ENCODE results near the gene THAP10. TPM values are rescaled to one million over a fixed set of nuclear protein-coding genes. Genes with fewer than 3 reads are reported as not detected.
A peak's percentile ranks its signal among the peaks of the same experiment; 100 is the strongest.
"Not testable (repeated sequence)": the region's sequence is repeated elsewhere in the genome, so short reads cannot be mapped to it uniquely, and the experiment has no call there.

The THAP10 gene
- total and polyA plus RNA-seq, 5 donors, result 1.8 to 4.9 (median 4.1) TPM

GRCh38 chr15:70876683-70877082, 15.6 kb downstream of the THAP10 start:
- no peak for DNase-seq
- intact Hi-C loops (cut with DNase I), result loop anchor here (5.0 to 10.0 kb wide), 3 partner anchors 49 to 54 kb away; no protein-coding TSS in a partner anchor
- no peak overlapping the region for H3K27ac ChIP-seq (ENCODE audit: low read length)
- H3K4me1 ChIP-seq (ENCODE audit: control insufficient read depth, insufficient read depth, low read length), result no peaks in the 10 kb centered on the region
- no peak overlapping the region for H3K4me3 ChIP-seq (ENCODE audit: low read length)
- no peaks in the 10 kb centered on the region for H3K27me3 ChIP-seq (ENCODE audit: control insufficient read depth, insufficient read depth)
- ATAC-seq, result no peak
- H3K9me3 ChIP-seq (ENCODE audit: control insufficient read depth, low read length), result no peaks in the 10 kb centered on the region
- WGBS, result 72% methylated on average over 2 of the region's 2 CpGs

GRCh38 chr15:70876011-70876410, 16.2 kb downstream of the THAP10 start:
- Histone ChIP-seq H3K4me3 (ENCODE audit: low read length) (no peak overlapping the region), H3K27ac (ENCODE audit: low read length) (no peak overlapping the region), H3K4me1 (ENCODE audit: control insufficient read depth, insufficient read depth, low read length) (no peaks in the 10 kb centered on the region), H3K9me3 (ENCODE audit: control insufficient read depth, low read length) (no peaks in the 10 kb centered on the region), H3K27me3 (ENCODE audit: control insufficient read depth, insufficient read depth) (no peaks in the 10 kb centered on the region)
- no peak for DNase-seq
- intact Hi-C loops (cut with DNase I), result loop anchor here (5.0 to 10.0 kb wide), 3 partner anchors 49 to 54 kb away; no protein-coding TSS in a partner anchor
- ATAC-seq, result no peak
- 68% methylated on average over 3 of the region's 3 CpGs for WGBS

GRCh38 chr15:70875001-70875782, 17.0 kb downstream of the THAP10 start:
- Histone ChIP-seq H3K27ac (ENCODE audit: low read length) (no peak overlapping the region), H3K4me3 (ENCODE audit: low read length) (no peak overlapping the region), H3K4me1 (ENCODE audit: control insufficient read depth, insufficient read depth, low read length) (no peaks in the 10 kb centered on the region), H3K9me3 (ENCODE audit: control insufficient read depth, low read length) (no peaks in the 10 kb centered on the region), H3K27me3 (ENCODE audit: control insufficient read depth, insufficient read depth) (no peaks in the 10 kb centered on the region)
- intact Hi-C loops (cut with DNase I), result loop anchor here (5.0 to 10.0 kb wide), 3 partner anchors 48 to 53 kb away; no protein-coding TSS in a partner anchor
- 75% methylated on average over 7 of the region's 7 CpGs for WGBS
- ATAC-seq (peak in 1 of 2 donors; percentile 55), DNase-seq (no peak)

- no peak for DNase-seq
- 96% methylated on average over 2 of the region's 2 CpGs for WGBS
- Histone ChIP-seq H3K4me3 (ENCODE audit: low read length) (no peak overlapping the region), H3K27me3 (ENCODE audit: control insufficient read depth, insufficient read depth) (no peaks in the 10 kb centered on the region), H3K27ac (ENCODE audit: low read length) (no peak overlapping the region), H3K4me1 (ENCODE audit: control insufficient read depth, insufficient read depth, low read length) (no peaks in the 10 kb centered on the region), H3K9me3 (ENCODE audit: control insufficient read depth, low read length) (no peaks in the 10 kb centered on the region)
- intact Hi-C loops (cut with DNase I), result loop anchor here in 1 of 4 donors (10.0 kb wide), 1 partner anchor 49 kb away; no protein-coding TSS in a partner anchor
- ATAC-seq, result no peak
Measured at GRCh38 chr15:70873232-70874054, 18.8 kb downstream of the THAP10 start.

GRCh38 chr15:70871490-70871889, 20.7 kb downstream of the THAP10 start:
- H3K4me3 ChIP-seq (ENCODE audit: low read length); H3K27me3 ChIP-seq (ENCODE audit: control insufficient read depth, insufficient read depth); H3K4me1 ChIP-seq (ENCODE audit: control insufficient read depth, insufficient read depth, low read length); ATAC-seq; H3K9me3 ChIP-seq (ENCODE audit: control insufficient read depth, low read length); H3K27ac ChIP-seq (ENCODE audit: low read length): not testable (repeated sequence)
- DNase-seq, result peak in 2 of 3 donors; percentile 62 to 63
- WGBS, result 94% methylated on average over 34 of the region's 34 CpGs
- intact Hi-C loops (cut with DNase I), result loop anchor here in 1 of 4 donors (10.0 kb wide), 1 partner anchor 47 kb away; no protein-coding TSS in a partner anchor

GRCh38 chr15:70870051-70870450, 22.2 kb downstream of the THAP10 start:
- intact Hi-C loops (cut with DNase I), result loop anchor here in 1 of 4 donors (10.0 kb wide), 1 partner anchor 45 kb away; no protein-coding TSS in a partner anchor
- DNase-seq (no peak), ATAC-seq (no peak)
- H3K4me1 ChIP-seq (ENCODE audit: control insufficient read depth, insufficient read depth, low read length), result peaks cover 4% of the 10 kb centered on the region
- no peak overlapping the region for H3K27ac ChIP-seq (ENCODE audit: low read length)
- no peaks in the 10 kb centered on the region for H3K9me3 ChIP-seq (ENCODE audit: control insufficient read depth, low read length)
- H3K4me3 ChIP-seq (ENCODE audit: low read length), result no peak overlapping the region
- H3K27me3 ChIP-seq (ENCODE audit: control insufficient read depth, insufficient read depth), result no peaks in the 10 kb centered on the region

- intact Hi-C loops (cut with DNase I), result no loop called here
- Histone ChIP-seq H3K27me3 (ENCODE audit: control insufficient read depth, insufficient read depth) (no peaks in the 10 kb centered on the region), H3K9me3 (ENCODE audit: control insufficient read depth, low read length) (no peaks in the 10 kb centered on the region), H3K27ac (ENCODE audit: low read length) (peak overlapping the region; percentile 27), H3K4me3 (ENCODE audit: low read length) (no peak overlapping the region), H3K4me1 (ENCODE audit: control insufficient read depth, insufficient read depth, low read length) (peaks cover 4% of the 10 kb centered on the region)
- WGBS, result 80% methylated on average over 3 of the region's 3 CpGs
- DNase-seq (no peak), ATAC-seq (no peak)
Measured at GRCh38 chr15:70869346-70869745, 22.9 kb downstream of the THAP10 start.

GRCh38 chr15:70867911-70868467, 24.2 kb downstream of the THAP10 start:
- ATAC-seq (peak; percentile 70 to 88), DNase-seq (peak; percentile 55 to 75 (median 65))
- Histone ChIP-seq H3K9me3 (ENCODE audit: control insufficient read depth, low read length) (no peaks in the 10 kb centered on the region), H3K4me3 (ENCODE audit: low read length) (no peak overlapping the region), H3K4me1 (ENCODE audit: control insufficient read depth, insufficient read depth, low read length) (peaks cover 4% of the 10 kb centered on the region), H3K27me3 (ENCODE audit: control insufficient read depth, insufficient read depth) (no peaks in the 10 kb centered on the region), H3K27ac (ENCODE audit: low read length) (peak overlapping the region; percentile 55)
- intact Hi-C loops (cut with DNase I), result no loop called here
- WGBS, result 23% methylated on average over 6 of the region's 6 CpGs

- Histone ChIP-seq H3K4me1 (ENCODE audit: control insufficient read depth, insufficient read depth, low read length) (peaks cover 4% of the 10 kb centered on the region), H3K27me3 (ENCODE audit: control insufficient read depth, insufficient read depth) (no peaks in the 10 kb centered on the region), H3K9me3 (ENCODE audit: control insufficient read depth, low read length) (no peaks in the 10 kb centered on the region), H3K4me3 (ENCODE audit: low read length) (no peak overlapping the region), H3K27ac (ENCODE audit: low read length) (peak overlapping the region; percentile 55)
- intact Hi-C loops (cut with DNase I), result no loop called here
- no peak for DNase-seq
- no peak for ATAC-seq
- 75% methylated on average over 5 of the region's 5 CpGs for WGBS
Measured at GRCh38 chr15:70866982-70867641, 25.1 kb downstream of the THAP10 start.

- DNase-seq (peak in 2 of 3 donors; percentile 33 to 68), ATAC-seq (peak; percentile 66 to 81)
- H3K4me1 ChIP-seq (ENCODE audit: control insufficient read depth, insufficient read depth, low read length), result peaks cover 4% of the 10 kb centered on the region
- H3K9me3 ChIP-seq (ENCODE audit: control insufficient read depth, low read length), result no peaks in the 10 kb centered on the region
- H3K27ac ChIP-seq (ENCODE audit: low read length), result peak overlapping the region; percentile 9
- WGBS, result 62% methylated on average over 4 of the region's 4 CpGs
- intact Hi-C loops (cut with DNase I), result no loop called here
- no peak overlapping the region for H3K4me3 ChIP-seq (ENCODE audit: low read length)
- no peaks in the 10 kb centered on the region for H3K27me3 ChIP-seq (ENCODE audit: control insufficient read depth, insufficient read depth)
Measured at GRCh38 chr15:70863450-70864218, 28.6 kb downstream of the THAP10 start.

Data from right cardiac atrium (tissue), 5 donors.